B cell (primary cell): ENCODE results near the gene SLC33A1. TPM values are rescaled to one million over a fixed set of nuclear protein-coding genes. Genes with fewer than 3 reads are reported as not detected.

Experiments
- ATAC-seq: fragments of 200-7000 bp; cut with Tn5 transposase; one replicate; pipeline ENCODE4 v1.10.0; 2021; ENCODE audit warnings: low read depth, mild to moderate bottlenecking, moderate number of reproducible peaks, moderate library complexity
- CTCF ChIA-PET: fragments of 350-600 bp; sonication (Branson Sonifier 250); formaldehyde crosslinking; loops from one replicate; lab custom pipeline; 2021; ENCODE audit warnings: antibody characterized with exemption, inconsistent platforms; lab: Charles Lee
- POLR2A ChIA-PET: fragments of 350-600 bp; sonication (Branson Sonifier 250); formaldehyde crosslinking; loops from one replicate; lab custom pipeline; 2021; ENCODE audit warnings: antibody characterized with exemption; lab: Charles Lee
- DNase-seq: peaks from one replicate; pipeline ENCODE4 v3.0.0; 2013
- H2AFZ ChIP-seq: 2 replicates; pipeline ENCODE4 v1.6.1; 2012; ENCODE audit warnings: mild to moderate bottlenecking, low read depth, low read length; ENCODE audit not compliant: insufficient read depth, poor library complexity, severe bottlenecking
- H3K27ac ChIP-seq, 2 donors: 1 replicate in 1 of 2; 2 replicates in 1 of 2; pipeline ENCODE4 v1.5.1; 2012 to 2013; ENCODE audit warnings: low read length in 2 of 2, mild to moderate bottlenecking in 2 of 2, moderate library complexity in 1 of 2
- H3K27me3 ChIP-seq, 4 experiments: fragments of 200-600 bp in 1 of 4; sonication (generic) in 1 of 4; replicated peaks in 1 of 4; 1 replicate in 2 of 4; 2 replicates in 2 of 4; pipeline versions ENCODE4 v1.6.1 to v1.7.0; 2013 to 2016; ENCODE audit warnings: low read length in 3 of 4, mild to moderate bottlenecking in 2 of 4, mixed read lengths in 1 of 4, moderate library complexity in 1 of 4; ENCODE audit not compliant: insufficient read depth in 4 of 4, control insufficient read depth in 3 of 4; ENCODE audit errors: control extremely low read depth in 1 of 4
- H3K36me3 ChIP-seq, 2 experiments: replicated peaks in 1 of 2; 1 replicate in 1 of 2; 2 replicates in 1 of 2; pipeline versions ENCODE4 v1.6.1 to v1.7.1; 2013; ENCODE audit warnings: low read length in 1 of 2; ENCODE audit not compliant: insufficient read depth in 2 of 2, control insufficient read depth in 1 of 2; ENCODE audit errors: control extremely low read depth in 1 of 2, extremely low read depth in 1 of 2
- H3K4me1 ChIP-seq, 2 donors: fragments of 200-600 bp in 1 of 2; sonication (generic) in 1 of 2; 1 replicate in 1 of 2; 2 replicates in 1 of 2; pipeline versions ENCODE4 v1.5.1 to v1.6.1; 2013 to 2017; ENCODE audit warnings: low read length in 2 of 2; ENCODE audit not compliant: control insufficient read depth in 2 of 2, insufficient read depth in 2 of 2
- H3K4me2 ChIP-seq: replicated peaks from 2 replicates; pipeline ENCODE3; 2012; ENCODE audit warnings: mild to moderate bottlenecking, low read depth, low read length; ENCODE audit not compliant: poor library complexity, severe bottlenecking
- H3K4me3 ChIP-seq, 5 experiments: fragments of 200-600 bp in 1 of 5; sonication (generic) in 1 of 5; 1 replicate in 3 of 5; 2 replicates in 2 of 5; pipeline versions ENCODE4 v1.5.1 to v1.7.0; 2011 to 2016; ENCODE audit warnings: low read length in 4 of 5, mild to moderate bottlenecking in 4 of 5, low read depth in 2 of 5, control low read depth in 1 of 5, moderate library complexity in 1 of 5; ENCODE audit not compliant: insufficient read depth in 1 of 5; ENCODE audit errors: control extremely low read depth in 1 of 5, extremely low read depth in 1 of 5
- H3K79me2 ChIP-seq: fragments of 200-600 bp; sonication (generic); one replicate; pipeline ENCODE4 v1.6.0; 2016; ENCODE audit warnings: low read length; ENCODE audit not compliant: control insufficient read depth, insufficient read depth
- H3K9ac ChIP-seq: fragments of 200-600 bp; sonication (generic); 2 replicates; pipeline ENCODE4 v1.6.1; 2017; ENCODE audit warnings: mild to moderate bottlenecking, low read length, moderate library complexity
- H3K9me3 ChIP-seq, 3 donors: one replicate each; pipeline versions ENCODE4 v1.6.1 to v1.7.1; 2013; ENCODE audit warnings: low read length in 2 of 3; ENCODE audit not compliant: control insufficient read depth in 2 of 3, insufficient read depth in 1 of 3; ENCODE audit errors: control extremely low read depth in 1 of 3
- H4K20me1 ChIP-seq: 2 replicates; pipeline ENCODE4 v1.6.0; 2012; ENCODE audit warnings: mild to moderate bottlenecking, low read length; ENCODE audit not compliant: insufficient read depth, control insufficient read depth, poor library complexity, severe bottlenecking
- H3K27ac Mint-ChIP-seq: one replicate; pipeline ENCODE4 v1.8.0; 2021; ENCODE audit warnings: mixed read lengths
- H3K27me3 Mint-ChIP-seq: one replicate; pipeline ENCODE4 v1.8.0; 2021; ENCODE audit warnings: mixed read lengths
- H3K4me1 Mint-ChIP-seq: one replicate; pipeline ENCODE4 v1.8.0; 2021; ENCODE audit warnings: mixed read lengths
- H3K4me3 Mint-ChIP-seq: one replicate; pipeline ENCODE4 v1.8.0; 2021; ENCODE audit warnings: mixed read lengths
- H3K9me3 Mint-ChIP-seq: one replicate; pipeline ENCODE4 v1.8.0; 2022; ENCODE audit warnings: mixed read lengths; ENCODE audit not compliant: insufficient read depth
- CTCF ChIP-seq: fragments of 200-600 bp; IDR thresholded peaks from one replicate; pipeline ENCODE4 v1.8.0; 2022; ENCODE audit warnings: antibody characterized with exemption, mild to moderate bottlenecking
- EZH2 ChIP-seq: IDR thresholded peaks from 2 replicates; pipeline ENCODE4 v1.6.1; 2012; ENCODE audit warnings: borderline replicate concordance, low read depth, mild to moderate bottlenecking, moderate library complexity, low read length; ENCODE audit not compliant: insufficient read depth, poor library complexity, severe bottlenecking
- WGBS: methylation state at CpG from one replicate; pipeline ENCODE4 v1.1.5; 2013; ENCODE audit warnings: missing lambda C conversion rate; ENCODE audit not compliant: insufficient coverage; 5-methylcytosine and 5-hydroxymethylcytosine counted together
- intact Hi-C: fragments of 100-400 bp; cut with micrococcal nuclease; formaldehyde crosslinking; loops from one replicate; pipeline ENCODE4 v1.10.0; 2022
- polyA plus RNA-seq: library from polyadenylated mRNA; depleted of rRNA; stranded (reverse); fragments of >200 nt; gene quantifications from 2 replicates; pipeline ENCODE4 v1.2.3, GENCODE V29; 2012
- total RNA-seq, 2 donors: library from RNA; stranded (reverse); fragments of 120-200 nt in 1 of 2; gene quantifications; 1 replicate in 1 of 2; 2 replicates in 1 of 2; pipeline versions ENCODE4 v1.2.3 to v1.2.4, GENCODE V29; 2013 to 2022

Gene SLC33A1
- total and polyA plus RNA-seq, 2 donors (not counting 1 experiment from before 2014, with no cell fraction given), result 15.0 to 29.4 TPM

GRCh38 chr3:155805802-155806618 is 48.2 kb downstream of the SLC33A1 start, which contains the start of gene C3orf33:
TSS of gene C3orf33 (minus strand) at chr3:155806278. CDS start at chr3:155806252, 26 bp downstream.
- Histone ChIP-seq H3K27ac (peak within 1 kb of the TSS; percentile 59 to 80), H3K79me2 (no peaks in the 10 kb centered on the region), H3K4me1 (peaks cover 3 to 12% of the 10 kb centered on the region in 2 donors), H4K20me1 (no peaks in the 10 kb centered on the region), H3K9me3 (peaks cover 0 to 1% (median 0%) of the 10 kb centered on the region in 3 donors), H2AFZ (peak within 1 kb of the TSS; percentile 95), H3K4me2 (peak within 1 kb of the TSS; percentile 76), H3K36me3 (no peaks in the 10 kb centered on the region), H3K4me3 (peak within 1 kb of the TSS; percentile 30 to 80 (median 69)), H3K27me3 (peaks cover 0 to 2% (median 0%) of the 10 kb centered on the region in 4 experiments), H3K9ac (peak within 1 kb of the TSS; percentile 84)
- peak; percentile 85 for DNase-seq
- H3K4me3 Mint-ChIP-seq, result peak within 1 kb of the TSS; percentile 92
- no peaks in the 10 kb centered on the region for H3K9me3 Mint-ChIP-seq
- intact Hi-C loops, result loop anchor here (1.0 to 5.0 kb wide), 3 partner anchors 48 to 1484 kb away; partner anchors contain the start of genes DHX36, GMPS and SLC33A1
- WGBS, result under 1% methylated on average over 58 of the region's 61 CpGs
- TF ChIP-seq CTCF (peak; percentile 94), EZH2 (no peak)
- H3K4me1 Mint-ChIP-seq, result peaks cover 5% of the 10 kb centered on the region
- POLR2A ChIA-PET, result interaction anchor here (1.6 kb wide), 2 partner anchors 47 to 65 kb away, joined by 5 to 9 read pairs; no protein-coding TSS in a partner anchor
- ATAC-seq, result peak; percentile 95
- H3K27me3 Mint-ChIP-seq, result peaks cover 15% of the 10 kb centered on the region
- CTCF ChIA-PET, result interaction anchor here (0.5 to 3.0 kb wide), 41 partner anchors 8 to 1812 kb away, joined by 3 to 27 read pairs (median 4); partner anchors contain the start of genes GMPS, PLCH1, SLC33A1 and SSR3
- H3K27ac Mint-ChIP-seq, result peak within 1 kb of the TSS; percentile 75
